ENCODE results near the gene PRM2. TPM values are rescaled to one million over a fixed set of nuclear protein-coding genes. Genes with fewer than 3 reads are reported as not detected.

Gene PRM2
- total RNA-seq, 1 donor from 2014 or later: not detected

GRCh38 chr16:11253009-11253994, 23.0 kb downstream of the PRM2 start:
- Histone ChIP-seq H3K9me3 (no peaks in the 10 kb centered on the region), H3K4me3 (peak overlapping the region; percentile 81), H3K27me3 (no peaks in the 10 kb centered on the region), H3K4me1 (peaks cover 21% of the 10 kb centered on the region), H3K36me3 (peaks cover 5% of the 10 kb centered on the region), H3K27ac (no peak overlapping the region)
- intact Hi-C loops (cut with DNase I): loop anchor here (5.0 kb wide), 1 partner anchor 281 kb away; no protein-coding TSS in a partner anchor
- TF ChIP-seq CTCF (IDR thresholded peaks at IDR 0.05): no peak
- ATAC-seq: no peak
- DNase-seq: no peak

- Histone ChIP-seq H3K4me3 (peak overlapping the region; percentile 4), H3K9me3 (no peaks in the 10 kb centered on the region), H3K36me3 (peaks cover 5% of the 10 kb centered on the region), H3K27ac (no peak overlapping the region), H3K27me3 (no peaks in the 10 kb centered on the region), H3K4me1 (peaks cover 19% of the 10 kb centered on the region)
- intact Hi-C loops (cut with DNase I): loop anchor here (5.0 kb wide), 1 partner anchor 280 kb away; no protein-coding TSS in a partner anchor
- no peak for TF ChIP-seq CTCF (IDR thresholded peaks at IDR 0.05)
- DNase-seq (no peak), ATAC-seq (no peak)
These were observed 23.8 kb downstream of the PRM2 start for GRCh38 chr16:11252482-11252931.

GRCh38 chr16:11251525-11252481, 24.5 kb downstream of the PRM2 start:
- no peak for DNase-seq
- H3K36me3 ChIP-seq: peaks cover 5% of the 10 kb centered on the region
- H3K4me3 ChIP-seq: no peak overlapping the region

GRCh38 chr16:11250786-11251524, 25.3 kb downstream of the PRM2 start:
- ATAC-seq (no peak), DNase-seq (no peak)
- no peaks in the 10 kb centered on the region for H3K9me3 ChIP-seq
- H3K27ac ChIP-seq: no peak overlapping the region
- H3K4me3 ChIP-seq: no peak overlapping the region
- TF ChIP-seq CTCF (IDR thresholded peaks at IDR 0.05): no peak
- H3K36me3 ChIP-seq: peaks cover 5% of the 10 kb centered on the region
- intact Hi-C loops (cut with DNase I): loop anchor here (5.0 kb wide), 1 partner anchor 279 kb away; no protein-coding TSS in a partner anchor
- peaks cover 13% of the 10 kb centered on the region for H3K4me1 ChIP-seq
- H3K27me3 ChIP-seq: no peaks in the 10 kb centered on the region

More at GRCh38 chr16:11251525-11252481, 24.5 kb downstream of the PRM2 start:
- intact Hi-C loops (cut with DNase I): loop anchor here (5.0 kb wide), 1 partner anchor 280 kb away; no protein-coding TSS in a partner anchor
- no peaks in the 10 kb centered on the region for H3K27me3 ChIP-seq
- ATAC-seq: no peak
- no peak for TF ChIP-seq CTCF (IDR thresholded peaks at IDR 0.05)
- H3K9me3 ChIP-seq: no peaks in the 10 kb centered on the region
- no peak overlapping the region for H3K27ac ChIP-seq
- H3K4me1 ChIP-seq: peaks cover 13% of the 10 kb centered on the region
